Panc1 (cell line): Measurements from ENCODE around the gene TARBP1.

Source experiments
- SIN3A ChIP-seq: IDR thresholded peaks from 2 replicates; pipeline ENCODE4 v1.6.1; 2012; ENCODE audit warnings: low read depth, mild to moderate bottlenecking, low read length, moderate library complexity, borderline replicate concordance; ENCODE audit not compliant: insufficient read depth
- TF ChIP-seq, protein P1 (sequence below): fragments of 450-650 bp; IDR thresholded peaks from 2 replicates; pipeline ENCODE4 v1.5.1; 2017; ENCODE audit warnings: mild to moderate bottlenecking
- TF ChIP-seq, protein P2 (sequence below), 2 experiments: IDR thresholded peaks; 2 replicates each; pipeline ENCODE4 v1.6.1; 2011 to 2012; ENCODE audit warnings: low read depth in 2 of 2, control low read depth in 1 of 2, low read length in 1 of 2, mild to moderate bottlenecking in 1 of 2, moderate library complexity in 1 of 2; ENCODE audit not compliant: insufficient read depth in 1 of 2

DNA sequence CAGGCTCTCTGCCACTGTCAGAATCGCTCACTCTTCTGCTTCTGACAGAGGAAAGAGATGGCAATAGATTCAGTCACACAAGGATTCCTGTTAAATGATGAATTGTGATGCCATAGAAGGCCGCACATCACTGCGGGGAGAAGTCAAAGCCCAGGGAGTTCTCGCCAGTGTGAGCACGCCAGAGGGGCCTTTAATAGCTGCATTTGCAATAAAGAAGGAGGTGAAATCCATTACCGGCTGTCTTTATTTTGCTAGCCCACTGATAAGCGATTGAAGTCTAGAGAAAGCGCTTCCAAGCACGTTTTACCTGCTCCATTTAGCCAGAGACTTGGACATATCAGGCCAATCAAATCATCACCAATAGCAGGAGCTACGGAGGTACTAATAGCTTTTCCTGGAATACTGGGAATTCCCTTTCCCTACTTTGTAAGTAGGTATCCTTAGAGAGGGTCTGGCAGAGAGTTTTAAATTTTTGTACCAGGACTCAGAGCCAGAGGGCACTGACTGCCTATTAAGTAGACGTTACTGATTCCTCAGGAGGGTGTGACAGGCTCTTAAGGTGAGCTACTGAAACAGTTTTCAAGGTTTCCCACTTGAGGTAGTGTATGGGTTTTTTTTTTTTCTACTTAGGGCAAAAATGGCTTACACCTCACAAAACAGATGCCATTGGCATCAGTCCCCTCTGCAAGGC lies 10.2 kb upstream of the TARBP1 start:
- TF ChIP-seq, protein P1, sequence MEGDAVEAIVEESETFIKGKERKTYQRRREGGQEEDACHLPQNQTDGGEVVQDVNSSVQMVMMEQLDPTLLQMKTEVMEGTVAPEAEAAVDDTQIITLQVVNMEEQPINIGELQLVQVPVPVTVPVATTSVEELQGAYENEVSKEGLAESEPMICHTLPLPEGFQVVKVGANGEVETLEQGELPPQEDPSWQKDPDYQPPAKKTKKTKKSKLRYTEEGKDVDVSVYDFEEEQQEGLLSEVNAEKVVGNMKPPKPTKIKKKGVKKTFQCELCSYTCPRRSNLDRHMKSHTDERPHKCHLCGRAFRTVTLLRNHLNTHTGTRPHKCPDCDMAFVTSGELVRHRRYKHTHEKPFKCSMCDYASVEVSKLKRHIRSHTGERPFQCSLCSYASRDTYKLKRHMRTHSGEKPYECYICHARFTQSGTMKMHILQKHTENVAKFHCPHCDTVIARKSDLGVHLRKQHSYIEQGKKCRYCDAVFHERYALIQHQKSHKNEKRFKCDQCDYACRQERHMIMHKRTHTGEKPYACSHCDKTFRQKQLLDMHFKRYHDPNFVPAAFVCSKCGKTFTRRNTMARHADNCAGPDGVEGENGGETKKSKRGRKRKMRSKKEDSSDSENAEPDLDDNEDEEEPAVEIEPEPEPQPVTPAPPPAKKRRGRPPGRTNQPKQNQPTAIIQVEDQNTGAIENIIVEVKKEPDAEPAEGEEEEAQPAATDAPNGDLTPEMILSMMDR, result peak; percentile 24
- TF ChIP-seq SIN3A, result no peak
- TF ChIP-seq, protein P2, sequence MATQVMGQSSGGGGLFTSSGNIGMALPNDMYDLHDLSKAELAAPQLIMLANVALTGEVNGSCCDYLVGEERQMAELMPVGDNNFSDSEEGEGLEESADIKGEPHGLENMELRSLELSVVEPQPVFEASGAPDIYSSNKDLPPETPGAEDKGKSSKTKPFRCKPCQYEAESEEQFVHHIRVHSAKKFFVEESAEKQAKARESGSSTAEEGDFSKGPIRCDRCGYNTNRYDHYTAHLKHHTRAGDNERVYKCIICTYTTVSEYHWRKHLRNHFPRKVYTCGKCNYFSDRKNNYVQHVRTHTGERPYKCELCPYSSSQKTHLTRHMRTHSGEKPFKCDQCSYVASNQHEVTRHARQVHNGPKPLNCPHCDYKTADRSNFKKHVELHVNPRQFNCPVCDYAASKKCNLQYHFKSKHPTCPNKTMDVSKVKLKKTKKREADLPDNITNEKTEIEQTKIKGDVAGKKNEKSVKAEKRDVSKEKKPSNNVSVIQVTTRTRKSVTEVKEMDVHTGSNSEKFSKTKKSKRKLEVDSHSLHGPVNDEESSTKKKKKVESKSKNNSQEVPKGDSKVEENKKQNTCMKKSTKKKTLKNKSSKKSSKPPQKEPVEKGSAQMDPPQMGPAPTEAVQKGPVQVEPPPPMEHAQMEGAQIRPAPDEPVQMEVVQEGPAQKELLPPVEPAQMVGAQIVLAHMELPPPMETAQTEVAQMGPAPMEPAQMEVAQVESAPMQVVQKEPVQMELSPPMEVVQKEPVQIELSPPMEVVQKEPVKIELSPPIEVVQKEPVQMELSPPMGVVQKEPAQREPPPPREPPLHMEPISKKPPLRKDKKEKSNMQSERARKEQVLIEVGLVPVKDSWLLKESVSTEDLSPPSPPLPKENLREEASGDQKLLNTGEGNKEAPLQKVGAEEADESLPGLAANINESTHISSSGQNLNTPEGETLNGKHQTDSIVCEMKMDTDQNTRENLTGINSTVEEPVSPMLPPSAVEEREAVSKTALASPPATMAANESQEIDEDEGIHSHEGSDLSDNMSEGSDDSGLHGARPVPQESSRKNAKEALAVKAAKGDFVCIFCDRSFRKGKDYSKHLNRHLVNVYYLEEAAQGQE (IDR thresholded peaks at IDR 0.05; ENCODE audit: insufficient read depth in 1 of 2, low read depth in 2 of 2, low read length in 1 of 2), result no peak
